ENCODE results near the gene MGAT3. TPM values are rescaled to one million over a fixed set of nuclear protein-coding genes. Genes with fewer than 3 reads are reported as not detected.

The MGAT3 gene
- total RNA-seq, 1 donor: not detected

DNA sequence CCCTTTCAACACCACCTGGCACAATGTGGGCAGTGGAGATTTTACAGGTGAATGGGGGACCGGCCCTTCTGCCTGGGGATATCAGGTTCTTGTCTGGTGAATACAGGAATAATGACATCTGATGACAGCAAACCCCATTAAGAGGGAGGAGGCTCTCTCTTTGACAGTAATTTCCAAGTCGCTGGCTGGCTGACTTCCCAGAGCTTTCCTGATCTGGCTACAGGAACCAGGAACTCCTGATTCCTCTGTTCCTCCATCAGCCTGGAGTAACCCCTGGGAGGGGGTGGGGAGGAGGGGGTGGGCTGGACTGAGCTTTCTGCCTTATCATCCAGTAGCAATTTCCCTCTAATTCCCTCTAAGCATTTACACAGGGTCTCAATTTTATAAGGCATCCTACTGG is 41.6 kb downstream of the MGAT3 start:
- Histone ChIP-seq H3K9me3 (ENCODE audit: low read depth, low read length) (no peaks in the 10 kb centered on the region), H3K79me2 (ENCODE audit: insufficient read depth, low read length) (peaks cover 13% of the 10 kb centered on the region), H3K4me2 (ENCODE audit: insufficient read depth, low read length) (no peak overlapping the region), H3K4me3 (ENCODE audit: insufficient read depth, low read length) (no peak overlapping the region), H3K36me3 (ENCODE audit: insufficient read depth, low read length) (no peaks in the 10 kb centered on the region), H4K20me1 (ENCODE audit: insufficient read depth, low read length) (peaks cover 5% of the 10 kb centered on the region), H3K27me3 (ENCODE audit: insufficient read depth, low read length) (no peaks in the 10 kb centered on the region), H2AFZ (ENCODE audit: low read length) (no peak overlapping the region), H3K27ac (ENCODE audit: low read depth, low read length) (no peak overlapping the region), H3K4me1 (ENCODE audit: insufficient read depth, low read length) (peaks cover 37% of the 10 kb centered on the region)
- TF ChIP-seq, protein P1, sequence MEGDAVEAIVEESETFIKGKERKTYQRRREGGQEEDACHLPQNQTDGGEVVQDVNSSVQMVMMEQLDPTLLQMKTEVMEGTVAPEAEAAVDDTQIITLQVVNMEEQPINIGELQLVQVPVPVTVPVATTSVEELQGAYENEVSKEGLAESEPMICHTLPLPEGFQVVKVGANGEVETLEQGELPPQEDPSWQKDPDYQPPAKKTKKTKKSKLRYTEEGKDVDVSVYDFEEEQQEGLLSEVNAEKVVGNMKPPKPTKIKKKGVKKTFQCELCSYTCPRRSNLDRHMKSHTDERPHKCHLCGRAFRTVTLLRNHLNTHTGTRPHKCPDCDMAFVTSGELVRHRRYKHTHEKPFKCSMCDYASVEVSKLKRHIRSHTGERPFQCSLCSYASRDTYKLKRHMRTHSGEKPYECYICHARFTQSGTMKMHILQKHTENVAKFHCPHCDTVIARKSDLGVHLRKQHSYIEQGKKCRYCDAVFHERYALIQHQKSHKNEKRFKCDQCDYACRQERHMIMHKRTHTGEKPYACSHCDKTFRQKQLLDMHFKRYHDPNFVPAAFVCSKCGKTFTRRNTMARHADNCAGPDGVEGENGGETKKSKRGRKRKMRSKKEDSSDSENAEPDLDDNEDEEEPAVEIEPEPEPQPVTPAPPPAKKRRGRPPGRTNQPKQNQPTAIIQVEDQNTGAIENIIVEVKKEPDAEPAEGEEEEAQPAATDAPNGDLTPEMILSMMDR (IDR thresholded peaks at IDR 0.05; ENCODE audit: extremely low read depth, low read depth, low read length): no peak
- DNase-seq (ENCODE audit: insufficient read length, low spot score, missing footprints): no peak

DNA sequence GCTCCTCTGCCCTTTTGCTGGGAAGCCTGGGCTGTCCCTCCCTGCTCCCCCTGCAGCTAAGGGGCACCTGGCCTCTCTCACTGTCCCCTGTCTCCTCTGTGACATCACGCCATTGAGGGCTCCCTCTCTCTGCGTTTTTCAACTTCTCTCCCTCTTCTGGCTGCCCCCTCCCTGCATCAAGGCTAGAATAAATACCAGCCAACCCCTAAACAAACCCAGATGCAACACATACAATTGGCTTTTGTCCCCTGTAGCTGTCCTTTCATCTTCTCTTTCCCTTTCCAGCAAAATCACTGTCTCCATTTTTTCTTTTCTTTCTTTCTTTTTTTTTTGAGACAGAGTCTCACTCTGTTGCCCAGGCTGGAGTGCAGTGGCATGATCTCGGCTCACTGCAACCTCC is 42.0 kb downstream of the MGAT3 start:
- H3K36me3 ChIP-seq (ENCODE audit: insufficient read depth, low read length): no peaks in the 10 kb centered on the region
- H3K9me3 ChIP-seq (ENCODE audit: low read depth, low read length): no peaks in the 10 kb centered on the region
- DNase-seq (ENCODE audit: insufficient read length, low spot score, missing footprints): peak; percentile 15
- peaks cover 9% of the 10 kb centered on the region for H4K20me1 ChIP-seq (ENCODE audit: insufficient read depth, low read length)
- no peak overlapping the region for H3K27ac ChIP-seq (ENCODE audit: low read depth, low read length)
- H3K4me1 ChIP-seq (ENCODE audit: insufficient read depth, low read length): peaks cover 37% of the 10 kb centered on the region
- TF ChIP-seq, protein P1 (IDR thresholded peaks at IDR 0.05; ENCODE audit: extremely low read depth, low read depth, low read length): no peak
- H3K4me3 ChIP-seq (ENCODE audit: insufficient read depth, low read length): no peak overlapping the region
- H3K27me3 ChIP-seq (ENCODE audit: insufficient read depth, low read length): no peaks in the 10 kb centered on the region
- H2AFZ ChIP-seq (ENCODE audit: low read length): no peak overlapping the region
- no peak overlapping the region for H3K4me2 ChIP-seq (ENCODE audit: insufficient read depth, low read length)
- peaks cover 17% of the 10 kb centered on the region for H3K79me2 ChIP-seq (ENCODE audit: insufficient read depth, low read length)

DNA sequence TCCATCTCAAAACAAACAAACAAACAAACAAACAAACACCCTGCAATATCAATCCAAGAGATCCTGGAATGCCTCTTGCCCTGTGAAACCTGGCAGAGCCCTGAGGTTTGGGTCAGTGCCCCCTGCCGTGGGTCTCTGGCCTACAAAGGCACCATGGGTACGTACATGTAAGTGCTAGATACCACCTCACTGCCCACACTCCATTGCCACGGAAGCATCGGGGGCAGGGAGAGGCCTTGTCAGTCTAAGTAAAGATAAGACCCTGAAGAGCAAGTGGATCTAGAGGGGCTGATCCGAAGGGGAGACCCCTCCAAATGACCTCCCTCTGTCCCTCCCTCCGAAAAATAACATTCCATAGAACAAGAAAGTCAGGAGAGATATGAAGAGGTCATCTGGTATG is 43.3 kb downstream of the MGAT3 start:
- TF ChIP-seq, protein P1 (IDR thresholded peaks at IDR 0.05; ENCODE audit: extremely low read depth, low read depth, low read length): no peak
- H4K20me1 ChIP-seq (ENCODE audit: insufficient read depth, low read length): peaks cover 15% of the 10 kb centered on the region
- H3K4me3 ChIP-seq (ENCODE audit: insufficient read depth, low read length): no peak overlapping the region
- DNase-seq (ENCODE audit: insufficient read length, low spot score, missing footprints): no peak
- peaks cover 30% of the 10 kb centered on the region for H3K79me2 ChIP-seq (ENCODE audit: insufficient read depth, low read length)
- H2AFZ ChIP-seq (ENCODE audit: low read length): no peak overlapping the region
- no peaks in the 10 kb centered on the region for H3K27me3 ChIP-seq (ENCODE audit: insufficient read depth, low read length)
- no peaks in the 10 kb centered on the region for H3K9me3 ChIP-seq (ENCODE audit: low read depth, low read length)
- peaks cover 27% of the 10 kb centered on the region for H3K4me1 ChIP-seq (ENCODE audit: insufficient read depth, low read length)
- H3K27ac ChIP-seq (ENCODE audit: low read depth, low read length): no peak overlapping the region
- H3K4me2 ChIP-seq (ENCODE audit: insufficient read depth, low read length): no peak overlapping the region
- H3K36me3 ChIP-seq (ENCODE audit: insufficient read depth, low read length): peaks cover 13% of the 10 kb centered on the region

DNA sequence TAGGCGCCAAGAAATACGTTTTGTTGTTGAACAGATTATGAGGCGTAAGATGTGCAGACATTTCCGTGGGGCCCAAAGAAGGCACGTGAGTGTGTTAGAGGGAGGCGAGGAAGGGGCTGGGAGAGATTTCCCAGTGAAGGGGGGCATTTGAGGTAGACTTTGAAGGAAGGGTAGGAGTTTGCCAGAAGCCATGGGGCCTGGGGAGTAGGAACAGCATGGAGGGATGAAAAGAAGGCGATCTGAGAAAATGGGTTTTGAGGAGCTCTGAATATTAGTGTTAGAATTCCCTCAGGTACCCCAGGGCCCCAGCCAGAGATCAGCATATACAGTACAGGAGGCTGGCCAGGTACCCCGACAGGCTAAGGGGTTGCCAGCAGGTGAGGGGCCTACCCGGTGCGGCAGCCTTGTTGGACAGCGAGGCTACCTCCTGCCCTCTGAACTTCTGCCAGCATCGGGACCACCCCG is 44.9 kb downstream of the MGAT3 start:
- peak overlapping the region; percentile 96 for H3K4me3 ChIP-seq (ENCODE audit: insufficient read depth, low read length)
- TF ChIP-seq, protein P1 (IDR thresholded peaks at IDR 0.05; ENCODE audit: extremely low read depth, low read depth, low read length): no peak
- DNase-seq (ENCODE audit: insufficient read length, low spot score, missing footprints): no peak
- H3K79me2 ChIP-seq (ENCODE audit: insufficient read depth, low read length): peaks cover 46% of the 10 kb centered on the region
- H3K4me2 ChIP-seq (ENCODE audit: insufficient read depth, low read length): peak overlapping the region; percentile 99
- peak overlapping the region; percentile 93 for H2AFZ ChIP-seq (ENCODE audit: low read length)
- H3K9me3 ChIP-seq (ENCODE audit: low read depth, low read length): no peaks in the 10 kb centered on the region
- peaks cover 29% of the 10 kb centered on the region for H3K36me3 ChIP-seq (ENCODE audit: insufficient read depth, low read length)
- peaks cover 27% of the 10 kb centered on the region for H3K4me1 ChIP-seq (ENCODE audit: insufficient read depth, low read length)
- no peaks in the 10 kb centered on the region for H3K27me3 ChIP-seq (ENCODE audit: insufficient read depth, low read length)
- H4K20me1 ChIP-seq (ENCODE audit: insufficient read depth, low read length): peaks cover 26% of the 10 kb centered on the region
- peak overlapping the region; percentile 65 for H3K27ac ChIP-seq (ENCODE audit: low read depth, low read length)

Measured in osteoblast (primary cell).